Activated naive CD8-positive, alpha-beta T cell treated with anti-CD3 and anti-CD28 coated beads for 36 hours (primary cell): Measurements from ENCODE around the gene CDH8. TPM values are rescaled to one million over a fixed set of nuclear protein-coding genes. Genes with fewer than 3 reads are reported as not detected.
"Not testable (repeated sequence)": the region's sequence is repeated elsewhere in the genome, so short reads cannot be mapped to it uniquely, and the experiment has no call there.

ENCODE experiments used
- DNase-seq: peaks from one replicate; pipeline ENCODE4 v3.0.0; 2021
- H3K27ac Mint-ChIP-seq: one replicate; pipeline ENCODE4 v1.8.0; 2022; ENCODE audit warnings: mild to moderate bottlenecking, moderate library complexity, mixed read lengths
- H3K27me3 Mint-ChIP-seq: one replicate; pipeline ENCODE4 v1.8.0; 2022; ENCODE audit warnings: mild to moderate bottlenecking, mixed read lengths
- H3K36me3 Mint-ChIP-seq: one replicate; pipeline ENCODE4 v1.8.0; 2021; ENCODE audit warnings: mild to moderate bottlenecking, mixed read lengths
- H3K4me1 Mint-ChIP-seq: one replicate; pipeline ENCODE4 v1.8.0; 2021; ENCODE audit warnings: mixed read lengths
- H3K4me3 Mint-ChIP-seq: one replicate; pipeline ENCODE4 v1.8.0; 2022; ENCODE audit warnings: mild to moderate bottlenecking, moderate library complexity, mixed read lengths
- H3K9me3 Mint-ChIP-seq: one replicate; pipeline ENCODE4 v1.8.0; 2022; ENCODE audit warnings: mixed read lengths
- total RNA-seq, 2 experiments: library from RNA; stranded (reverse); gene quantifications; one replicate each; pipeline ENCODE4 v1.2.3, GENCODE V29; 2021

Gene CDH8
- total RNA-seq, 2 experiments from 2014 or later, result not detected

GRCh38 chr16:61763013-61763412 lies 273.2 kb downstream of the CDH8 start:
- Mint-ChIP-seq H3K36me3 (no peaks in the 10 kb centered on the region), H3K4me1 (no peaks in the 10 kb centered on the region)

GRCh38 chr16:61730997-61731396 lies 305.2 kb downstream of the CDH8 start:
- Mint-ChIP-seq H3K9me3 (peaks cover 12% of the 10 kb centered on the region), H3K4me3 (no peak overlapping the region), H3K27me3 (no peaks in the 10 kb centered on the region), H3K4me1 (no peaks in the 10 kb centered on the region), H3K36me3 (no peaks in the 10 kb centered on the region), H3K27ac (no peak overlapping the region)
- DNase-seq, result no peak

More at GRCh38 chr16:61763013-61763412, 273.2 kb downstream of the CDH8 start:
- Mint-ChIP-seq H3K27ac (no peak overlapping the region), H3K4me3 (no peak overlapping the region), H3K27me3 (no peaks in the 10 kb centered on the region), H3K9me3 (peaks cover 7% of the 10 kb centered on the region)
- no peak for DNase-seq

- no peaks in the 10 kb centered on the region for H3K4me1 Mint-ChIP-seq
- no peak overlapping the region for H3K4me3 Mint-ChIP-seq
- H3K27ac Mint-ChIP-seq, result no peak overlapping the region
- H3K9me3 Mint-ChIP-seq, result no peaks in the 10 kb centered on the region
- H3K36me3 Mint-ChIP-seq, result no peaks in the 10 kb centered on the region
- no peaks in the 10 kb centered on the region for H3K27me3 Mint-ChIP-seq
- DNase-seq, result no peak
Measured at GRCh38 chr16:61726701-61727100, 309.5 kb downstream of the CDH8 start.

- Mint-ChIP-seq H3K4me3 (no peak overlapping the region), H3K27ac (no peak overlapping the region), H3K9me3 (no peaks in the 10 kb centered on the region), H3K4me1 (no peaks in the 10 kb centered on the region), H3K27me3 (no peaks in the 10 kb centered on the region), H3K36me3 (no peaks in the 10 kb centered on the region)
- no peak for DNase-seq
Measured at GRCh38 chr16:61726125-61726524, 310.1 kb downstream of the CDH8 start.

- Mint-ChIP-seq H3K36me3 (no peaks in the 10 kb centered on the region), H3K4me1 (no peaks in the 10 kb centered on the region), H3K9me3 (peaks cover 4% of the 10 kb centered on the region), H3K27me3 (no peaks in the 10 kb centered on the region), H3K27ac (no peak overlapping the region), H3K4me3 (no peak overlapping the region)
- no peak for DNase-seq
Measured at GRCh38 chr16:61721544-61721943, 314.7 kb downstream of the CDH8 start.

- DNase-seq, result no peak
- H3K36me3 Mint-ChIP-seq, result no peaks in the 10 kb centered on the region
- no peaks in the 10 kb centered on the region for H3K4me1 Mint-ChIP-seq
- H3K4me3 Mint-ChIP-seq, result no peak overlapping the region
- H3K27me3 Mint-ChIP-seq, result no peaks in the 10 kb centered on the region
- H3K9me3 Mint-ChIP-seq, result peaks cover 4% of the 10 kb centered on the region
- H3K27ac Mint-ChIP-seq, result no peak overlapping the region
Measured at GRCh38 chr16:61715393-61715792, 320.8 kb downstream of the CDH8 start.

GRCh38 chr16:61713787-61714186 lies 322.5 kb downstream of the CDH8 start:
- Mint-ChIP-seq H3K9me3 (peaks cover 3% of the 10 kb centered on the region), H3K4me3 (no peak overlapping the region), H3K27ac (no peak overlapping the region), H3K36me3 (no peaks in the 10 kb centered on the region), H3K27me3 (no peaks in the 10 kb centered on the region), H3K4me1 (no peaks in the 10 kb centered on the region)
- DNase-seq, result no peak

GRCh38 chr16:61699640-61700039 lies 336.6 kb downstream of the CDH8 start:
- DNase-seq, H3K27ac Mint-ChIP-seq, H3K4me1 Mint-ChIP-seq, H3K4me3 Mint-ChIP-seq, H3K36me3 Mint-ChIP-seq, H3K9me3 Mint-ChIP-seq, H3K27me3 Mint-ChIP-seq: not testable (repeated sequence)

GRCh38 chr16:61684541-61684940 lies 351.7 kb downstream of the CDH8 start:
- Mint-ChIP-seq H3K4me1 (no peaks in the 10 kb centered on the region), H3K27ac (no peak overlapping the region), H3K27me3 (no peaks in the 10 kb centered on the region), H3K9me3 (peaks cover 19% of the 10 kb centered on the region), H3K4me3 (no peak overlapping the region), H3K36me3 (no peaks in the 10 kb centered on the region)
- no peak for DNase-seq

GRCh38 chr16:61681673-61682072 lies 354.6 kb downstream of the CDH8 start:
- no peak overlapping the region for H3K27ac Mint-ChIP-seq
- H3K4me1 Mint-ChIP-seq, result no peaks in the 10 kb centered on the region
- no peak for DNase-seq
- peaks cover 17% of the 10 kb centered on the region for H3K9me3 Mint-ChIP-seq
- no peaks in the 10 kb centered on the region for H3K36me3 Mint-ChIP-seq
- no peaks in the 10 kb centered on the region for H3K27me3 Mint-ChIP-seq
- no peak overlapping the region for H3K4me3 Mint-ChIP-seq

- no peaks in the 10 kb centered on the region for H3K36me3 Mint-ChIP-seq
- no peak for DNase-seq
- H3K27me3 Mint-ChIP-seq, result no peaks in the 10 kb centered on the region
- H3K4me1 Mint-ChIP-seq, result no peaks in the 10 kb centered on the region
- no peak overlapping the region for H3K4me3 Mint-ChIP-seq
- H3K9me3 Mint-ChIP-seq, result peaks cover 17% of the 10 kb centered on the region
- H3K27ac Mint-ChIP-seq, result no peak overlapping the region
Measured at GRCh38 chr16:61681124-61681523, 355.1 kb downstream of the CDH8 start.

- H3K27me3 Mint-ChIP-seq, result no peaks in the 10 kb centered on the region
- H3K36me3 Mint-ChIP-seq, result no peaks in the 10 kb centered on the region
- H3K4me1 Mint-ChIP-seq, result no peaks in the 10 kb centered on the region
- H3K4me3 Mint-ChIP-seq, result no peak overlapping the region
- no peak for DNase-seq
- H3K9me3 Mint-ChIP-seq, result peaks cover 18% of the 10 kb centered on the region
- no peak overlapping the region for H3K27ac Mint-ChIP-seq
Measured at GRCh38 chr16:61678182-61678581, 358.1 kb downstream of the CDH8 start.

- Mint-ChIP-seq H3K9me3 (peaks cover 18% of the 10 kb centered on the region), H3K4me3 (no peak overlapping the region), H3K4me1 (no peaks in the 10 kb centered on the region), H3K27ac (no peak overlapping the region), H3K27me3 (no peaks in the 10 kb centered on the region), H3K36me3 (no peaks in the 10 kb centered on the region)
- no peak for DNase-seq
Measured at GRCh38 chr16:61677776-61678175, 358.5 kb downstream of the CDH8 start.

- H3K27me3 Mint-ChIP-seq, result no peaks in the 10 kb centered on the region
- DNase-seq, result no peak
- H3K4me1 Mint-ChIP-seq, result no peaks in the 10 kb centered on the region
- H3K36me3 Mint-ChIP-seq, result no peaks in the 10 kb centered on the region
- no peak overlapping the region for H3K27ac Mint-ChIP-seq
- peaks cover 18% of the 10 kb centered on the region for H3K9me3 Mint-ChIP-seq
- H3K4me3 Mint-ChIP-seq, result no peak overlapping the region
Measured at GRCh38 chr16:61676740-61677139, 359.5 kb downstream of the CDH8 start.

- no peak for DNase-seq
- Mint-ChIP-seq H3K27me3 (no peaks in the 10 kb centered on the region), H3K4me3 (no peak overlapping the region), H3K27ac (no peak overlapping the region), H3K36me3 (no peaks in the 10 kb centered on the region), H3K9me3 (peaks cover 11% of the 10 kb centered on the region), H3K4me1 (no peaks in the 10 kb centered on the region)
Measured at GRCh38 chr16:61671161-61671560, 365.1 kb downstream of the CDH8 start.

- Mint-ChIP-seq H3K9me3 (peaks cover 11% of the 10 kb centered on the region), H3K27me3 (no peaks in the 10 kb centered on the region), H3K4me3 (no peak overlapping the region), H3K36me3 (no peaks in the 10 kb centered on the region), H3K27ac (no peak overlapping the region), H3K4me1 (no peaks in the 10 kb centered on the region)
- DNase-seq, result no peak
Measured at GRCh38 chr16:61665512-61665911, 370.7 kb downstream of the CDH8 start.

GRCh38 chr16:61659936-61660335 lies 376.3 kb downstream of the CDH8 start:
- H3K27me3 Mint-ChIP-seq, result no peaks in the 10 kb centered on the region
- H3K9me3 Mint-ChIP-seq, result peaks cover 5% of the 10 kb centered on the region
- no peak for DNase-seq
- H3K4me1 Mint-ChIP-seq, result no peaks in the 10 kb centered on the region
- H3K36me3 Mint-ChIP-seq, result no peaks in the 10 kb centered on the region
- no peak overlapping the region for H3K27ac Mint-ChIP-seq
- no peak overlapping the region for H3K4me3 Mint-ChIP-seq
